ENCODE data around the gene SPRN. TPM values are rescaled to one million over a fixed set of nuclear protein-coding genes. Genes with fewer than 3 reads are reported as not detected.

The SPRN gene
- total and polyA plus RNA-seq, 2 donors (not counting 1 experiment from before 2014, with no cell fraction given): not detected

- ATAC-seq (ENCODE audit: low read depth) (no peak), DNase-seq (no peak)
- no peaks in the 10 kb centered on the region for H3K4me1 ChIP-seq (ENCODE audit: control insufficient read depth in 2 of 2, insufficient read depth in 2 of 2, low read length in 2 of 2)
- Mint-ChIP-seq H3K4me3 (no peak overlapping the region), H3K27me3 (no peaks in the 10 kb centered on the region), H3K27ac (no peak overlapping the region), H3K4me1 (no peaks in the 10 kb centered on the region), H3K9me3 (ENCODE audit: insufficient read depth) (no peaks in the 10 kb centered on the region)
- no peaks in the 10 kb centered on the region for H4K20me1 ChIP-seq (ENCODE audit: control insufficient read depth, insufficient read depth, low read length, poor library complexity, severe bottlenecking)
- H3K27me3 ChIP-seq (replicated peaks in 1 of 4; ENCODE audit: control extremely low read depth in 1 of 4, control insufficient read depth in 3 of 4, insufficient read depth in 4 of 4, low read length in 3 of 4): no peaks in the 10 kb centered on the region
- 95% methylated on average over 17 of the region's 17 CpGs for WGBS (ENCODE audit: insufficient coverage)
- CTCF ChIA-PET: no interaction called here
- no peak overlapping the region for H3K27ac ChIP-seq (ENCODE audit: low read length in 2 of 2)
- TF ChIP-seq EZH2 (IDR thresholded peaks at IDR 0.05; ENCODE audit: borderline replicate concordance, insufficient read depth, low read depth, low read length, poor library complexity, severe bottlenecking) (no peak), CTCF (IDR thresholded peaks at IDR 0.05) (no peak)
- no peak overlapping the region for H3K4me3 ChIP-seq (ENCODE audit: control extremely low read depth in 1 of 5, extremely low read depth in 1 of 5, insufficient read depth in 1 of 5, low read depth in 2 of 5, low read length in 4 of 5)
- H2AFZ ChIP-seq (ENCODE audit: insufficient read depth, low read depth, low read length, poor library complexity, severe bottlenecking): no peak overlapping the region
- H3K9me3 ChIP-seq (ENCODE audit: control extremely low read depth in 1 of 3, control insufficient read depth in 2 of 3, insufficient read depth in 1 of 3, low read length in 2 of 3): peaks cover 0 to 3% (median 0%) of the 10 kb centered on the region in 3 donors
- intact Hi-C loops (cut with micrococcal nuclease): no loop called here
- POLR2A ChIA-PET: interaction anchor here (0.6 kb wide), 1 partner anchor 84 kb away, joined by 3 read pairs; no protein-coding TSS in a partner anchor
- no peak overlapping the region for H3K4me2 ChIP-seq (replicated peaks; ENCODE audit: low read depth, low read length, poor library complexity, severe bottlenecking)
- no peaks in the 10 kb centered on the region for H3K79me2 ChIP-seq (ENCODE audit: control insufficient read depth, insufficient read depth, low read length)
- H3K36me3 ChIP-seq (replicated peaks in 1 of 2; ENCODE audit: control extremely low read depth in 1 of 2, control insufficient read depth in 1 of 2, extremely low read depth in 1 of 2, insufficient read depth in 2 of 2, low read length in 1 of 2): no peaks in the 10 kb centered on the region
- no peak overlapping the region for H3K9ac ChIP-seq (ENCODE audit: low read length)
These were observed 43.0 kb upstream of the SPRN start for GRCh38 chr10:133467286-133467911.

DNA sequence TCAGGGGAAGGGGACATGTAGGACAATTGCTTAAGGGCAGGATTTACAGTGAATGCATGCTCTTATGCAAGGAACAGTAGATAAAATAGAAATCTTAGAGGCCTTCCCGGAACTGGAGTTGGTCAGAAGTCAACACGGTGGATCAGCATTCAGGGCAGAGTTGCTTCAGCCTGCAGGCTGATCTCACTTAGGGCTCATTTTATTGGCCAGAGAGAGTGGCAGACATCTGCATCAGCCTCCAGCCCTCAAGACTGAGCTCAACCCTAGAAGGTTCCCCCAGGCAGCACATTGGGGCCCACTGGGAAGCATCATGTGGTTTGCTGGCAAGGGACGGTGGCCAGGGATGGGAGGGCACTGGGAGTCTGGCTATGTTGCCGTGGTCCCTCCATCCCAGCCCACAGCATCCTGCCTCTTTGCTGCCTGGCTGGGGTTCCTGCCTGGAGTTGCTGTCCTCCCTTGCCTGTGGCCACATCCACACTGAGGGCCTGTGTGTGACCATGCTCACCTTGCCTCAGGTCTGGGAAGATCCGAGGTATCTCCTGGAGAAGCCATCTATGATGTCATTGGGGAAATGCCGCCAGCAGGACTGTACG, 42.4 kb upstream of the SPRN start:
- Histone ChIP-seq H3K36me3 (replicated peaks in 1 of 2; ENCODE audit: control extremely low read depth in 1 of 2, control insufficient read depth in 1 of 2, extremely low read depth in 1 of 2, insufficient read depth in 2 of 2, low read length in 1 of 2) (no peaks in the 10 kb centered on the region), H3K27me3 (replicated peaks in 1 of 4; ENCODE audit: control extremely low read depth in 1 of 4, control insufficient read depth in 3 of 4, insufficient read depth in 4 of 4, low read length in 3 of 4) (no peaks in the 10 kb centered on the region), H3K27ac (ENCODE audit: low read length in 2 of 2) (no peak overlapping the region), H3K4me2 (replicated peaks; ENCODE audit: low read depth, low read length, poor library complexity, severe bottlenecking) (no peak overlapping the region), H3K9me3 (ENCODE audit: control extremely low read depth in 1 of 3, control insufficient read depth in 2 of 3, insufficient read depth in 1 of 3, low read length in 2 of 3) (peaks cover 0 to 3% (median 0%) of the 10 kb centered on the region in 3 donors), H4K20me1 (ENCODE audit: control insufficient read depth, insufficient read depth, low read length, poor library complexity, severe bottlenecking) (no peaks in the 10 kb centered on the region), H3K4me3 (ENCODE audit: control extremely low read depth in 1 of 5, extremely low read depth in 1 of 5, insufficient read depth in 1 of 5, low read depth in 2 of 5, low read length in 4 of 5) (no peak overlapping the region), H3K4me1 (ENCODE audit: control insufficient read depth in 2 of 2, insufficient read depth in 2 of 2, low read length in 2 of 2) (no peaks in the 10 kb centered on the region), H3K79me2 (ENCODE audit: control insufficient read depth, insufficient read depth, low read length) (no peaks in the 10 kb centered on the region), H2AFZ (ENCODE audit: insufficient read depth, low read depth, low read length, poor library complexity, severe bottlenecking) (no peak overlapping the region), H3K9ac (ENCODE audit: low read length) (no peak overlapping the region)
- no peak for ATAC-seq (ENCODE audit: low read depth)
- ChIA-PET CTCF (no interaction called here), POLR2A (no interaction called here)
- TF ChIP-seq EZH2 (IDR thresholded peaks at IDR 0.05; ENCODE audit: borderline replicate concordance, insufficient read depth, low read depth, low read length, poor library complexity, severe bottlenecking) (no peak), CTCF (IDR thresholded peaks at IDR 0.05) (no peak)
- no peak overlapping the region for H3K27ac Mint-ChIP-seq
- no peak overlapping the region for H3K4me3 Mint-ChIP-seq
- no peaks in the 10 kb centered on the region for H3K27me3 Mint-ChIP-seq
- 94% methylated on average over 7 of the region's 7 CpGs for WGBS (ENCODE audit: insufficient coverage)
- DNase-seq: no peak
- intact Hi-C loops (cut with micrococcal nuclease): no loop called here
- no peaks in the 10 kb centered on the region for H3K4me1 Mint-ChIP-seq
- no peaks in the 10 kb centered on the region for H3K9me3 Mint-ChIP-seq (ENCODE audit: insufficient read depth)
